Prostate gland (tissue), 2 donors: ENCODE measurements around the gene CXCR1.
"Not testable (repeated sequence)": the region's sequence is repeated elsewhere in the genome, so short reads cannot be mapped to it uniquely, and the experiment has no call there.

Source experiments
- POLR2A ChIP-seq: fragments of 450-650 bp; IDR thresholded peaks from one replicate; pipeline ENCODE4 v1.6.1; 2016; ENCODE audit warnings: antibody characterized with exemption, mild to moderate bottlenecking
- TF ChIP-seq, protein P1 (sequence below), 4 experiments: fragments of 200-600 bp in 2 of 4; fragments of 450-650 bp in 2 of 4; sonication (generic) in 2 of 4; IDR thresholded peaks; 1 replicate in 3 of 4; 2 replicates in 1 of 4; pipeline ENCODE4 v1.5.1; 2016 to 2019; ENCODE audit warnings: antibody characterized with exemption in 4 of 4, mild to moderate bottlenecking in 2 of 4, moderate library complexity in 2 of 4

DNA sequence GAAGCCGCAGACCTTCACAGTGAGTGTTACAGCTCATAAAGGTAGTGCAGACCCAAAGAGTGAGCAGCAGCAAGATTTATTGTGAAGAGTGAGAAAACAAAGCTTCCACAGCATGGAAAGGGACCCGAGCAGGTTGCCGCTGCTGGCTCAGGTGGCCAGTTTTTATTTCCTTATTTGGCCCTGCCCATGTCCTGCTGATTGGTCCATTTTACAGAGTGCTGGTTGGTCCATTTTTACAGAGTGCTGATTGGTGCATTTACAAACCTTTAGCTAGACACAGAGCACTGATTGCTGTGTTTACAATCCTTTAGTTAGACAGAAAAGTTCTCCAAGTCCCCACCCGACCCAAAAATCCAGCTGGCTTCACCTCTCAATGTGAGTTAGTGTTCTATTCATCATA, 45.0 kb downstream of the CXCR1 start:
- TF ChIP-seq, protein P1, sequence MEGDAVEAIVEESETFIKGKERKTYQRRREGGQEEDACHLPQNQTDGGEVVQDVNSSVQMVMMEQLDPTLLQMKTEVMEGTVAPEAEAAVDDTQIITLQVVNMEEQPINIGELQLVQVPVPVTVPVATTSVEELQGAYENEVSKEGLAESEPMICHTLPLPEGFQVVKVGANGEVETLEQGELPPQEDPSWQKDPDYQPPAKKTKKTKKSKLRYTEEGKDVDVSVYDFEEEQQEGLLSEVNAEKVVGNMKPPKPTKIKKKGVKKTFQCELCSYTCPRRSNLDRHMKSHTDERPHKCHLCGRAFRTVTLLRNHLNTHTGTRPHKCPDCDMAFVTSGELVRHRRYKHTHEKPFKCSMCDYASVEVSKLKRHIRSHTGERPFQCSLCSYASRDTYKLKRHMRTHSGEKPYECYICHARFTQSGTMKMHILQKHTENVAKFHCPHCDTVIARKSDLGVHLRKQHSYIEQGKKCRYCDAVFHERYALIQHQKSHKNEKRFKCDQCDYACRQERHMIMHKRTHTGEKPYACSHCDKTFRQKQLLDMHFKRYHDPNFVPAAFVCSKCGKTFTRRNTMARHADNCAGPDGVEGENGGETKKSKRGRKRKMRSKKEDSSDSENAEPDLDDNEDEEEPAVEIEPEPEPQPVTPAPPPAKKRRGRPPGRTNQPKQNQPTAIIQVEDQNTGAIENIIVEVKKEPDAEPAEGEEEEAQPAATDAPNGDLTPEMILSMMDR (IDR thresholded peaks at IDR 0.05): not testable (repeated sequence)
- TF ChIP-seq POLR2A: not testable (repeated sequence)
